Glomerular visceral epithelial cell (primary cell): ENCODE measurements around the gene MPPED1.

Experiments
- DNase-seq: peaks from one replicate; pipeline ENCODE4 v3.0.0-alpha.2; 2016; ENCODE audit errors: extremely low spot score

Gene MPPED1

GRCh38 chr22:43392385-43392989 lies 19.3 kb upstream of the MPPED1 start:
- no peak for DNase-seq

- DNase-seq: no peak
Measured at GRCh38 chr22:43393132-43393843, 18.5 kb upstream of the MPPED1 start.

GRCh38 chr22:43393844-43394474 lies 17.9 kb upstream of the MPPED1 start:
- DNase-seq: no peak

GRCh38 chr22:43395086-43395695 lies 16.6 kb upstream of the MPPED1 start:
- no peak for DNase-seq

GRCh38 chr22:43396321-43396933 lies 15.4 kb upstream of the MPPED1 start:
- no peak for DNase-seq

- no peak for DNase-seq
Measured at GRCh38 chr22:43396934-43397457, 14.8 kb upstream of the MPPED1 start.

GRCh38 chr22:43397766-43398165 lies 14.0 kb upstream of the MPPED1 start:
- DNase-seq: no peak

- DNase-seq: no peak
Measured at GRCh38 chr22:43398246-43398645, 13.6 kb upstream of the MPPED1 start.

- DNase-seq: no peak
Measured at GRCh38 chr22:43398910-43399309, 12.9 kb upstream of the MPPED1 start.

GRCh38 chr22:43399338-43399979 lies 12.4 kb upstream of the MPPED1 start:
- DNase-seq: no peak

GRCh38 chr22:43399980-43400358 lies 11.8 kb upstream of the MPPED1 start:
- DNase-seq: no peak

GRCh38 chr22:43400449-43400848 lies 11.4 kb upstream of the MPPED1 start:
- no peak for DNase-seq

GRCh38 chr22:43401233-43401632 lies 10.6 kb upstream of the MPPED1 start:
- DNase-seq: no peak

GRCh38 chr22:43401661-43402060 lies 10.2 kb upstream of the MPPED1 start:
- DNase-seq: no peak

GRCh38 chr22:43402128-43402527 lies 9.7 kb upstream of the MPPED1 start:
- no peak for DNase-seq

- DNase-seq: no peak
Measured at GRCh38 chr22:43404673-43405385, 7.0 kb upstream of the MPPED1 start.

GRCh38 chr22:43406186-43406790 lies 5.5 kb upstream of the MPPED1 start:
- DNase-seq: no peak

GRCh38 chr22:43407591-43407990 lies 4.2 kb upstream of the MPPED1 start:
- DNase-seq: no peak

- no peak for DNase-seq
Measured at GRCh38 chr22:43408009-43408408, 3.8 kb upstream of the MPPED1 start.

GRCh38 chr22:43409046-43409445 lies 2.8 kb upstream of the MPPED1 start:
- DNase-seq: no peak

- no peak for DNase-seq
Measured at GRCh38 chr22:43409800-43410199, 2.0 kb upstream of the MPPED1 start.
